Endothelial cell of umbilical vein (primary cell): ENCODE measurements around the gene RNF40. TPM values are rescaled to one million over a fixed set of nuclear protein-coding genes. Genes with fewer than 3 reads are reported as not detected.
A peak's percentile ranks its signal among the peaks of the same experiment; 100 is the strongest.

Experiments
- BruUV-seq: library from RNA; stranded (reverse); fragments of 400-500 nt; replicated peaks from 2 replicates; lab custom pipeline; 2021; lab: Mats Ljungman, UMichigan
- CTCF ChIA-PET: fragments of 300-600, 350-600 bp; sonication (Branson Sonifier 250); formaldehyde crosslinking; loops from one replicate; lab custom pipeline; 2021; ENCODE audit warnings: antibody characterized with exemption, inconsistent platforms; lab: Charles Lee
- POLR2A ChIA-PET: fragments of 300-600, 350-600 bp; sonication (Branson Sonifier 250); formaldehyde crosslinking; loops from one replicate; lab custom pipeline; 2021; ENCODE audit warnings: antibody characterized with exemption, inconsistent platforms; lab: Charles Lee
- DNase-seq: peaks from one replicate; pipeline ENCODE4 v3.0.0-alpha.2; 2011; ENCODE audit warnings: low read depth, low spot score
- FAIRE-seq: peaks from 2 replicates; lab custom pipeline; 2011; peaks lifted over from hg19 to GRCh38; lab: Jason Lieb, UNC
- H2AFZ ChIP-seq: 2 replicates; pipeline ENCODE4 v1.6.0; 2012; ENCODE audit warnings: low read depth, low read length, control low read depth, inconsistent platforms
- H3K27ac ChIP-seq: 2 replicates; pipeline ENCODE4 v1.5.1; 2011; ENCODE audit warnings: low read depth, mild to moderate bottlenecking, control low read depth, low read length, moderate library complexity; ENCODE audit not compliant: insufficient read depth
- H3K27me3 ChIP-seq, 2 experiments: 2 replicates each; pipeline versions ENCODE4 v1.6.0 to v1.6.1; 2011; ENCODE audit warnings: low read length in 2 of 2, mixed read lengths in 1 of 2; ENCODE audit not compliant: control insufficient read depth in 2 of 2, insufficient read depth in 2 of 2
- H3K36me3 ChIP-seq, 2 experiments: 2 replicates in 1 of 2; 3 replicates in 1 of 2; pipeline ENCODE4 v1.5.1; 2011; ENCODE audit warnings: low read length in 2 of 2, mild to moderate bottlenecking in 1 of 2, moderate library complexity in 1 of 2; ENCODE audit not compliant: control insufficient read depth in 2 of 2, insufficient read depth in 2 of 2; ENCODE audit errors: extremely low read depth in 1 of 2
- H3K4me1 ChIP-seq: 3 replicates; pipeline ENCODE4 v1.5.1; 2011; ENCODE audit warnings: mild to moderate bottlenecking, low read length; ENCODE audit not compliant: control insufficient read depth, insufficient read depth; ENCODE audit errors: extremely low read depth
- H3K4me2 ChIP-seq: 2 replicates; pipeline ENCODE4 v1.6.1; 2011; ENCODE audit warnings: low read length, control low read depth, mixed read lengths; ENCODE audit not compliant: insufficient read depth
- H3K4me3 ChIP-seq, 3 experiments: fragments of 200-600 bp in 1 of 3; sonication (generic), shearing (Covaris generic) in 1 of 3; replicated peaks in 1 of 3; 2 replicates each; pipeline ENCODE4 v1.5.1; 2011 to 2016; ENCODE audit warnings: control low read depth in 3 of 3, low read length in 3 of 3, mild to moderate bottlenecking in 2 of 3, inconsistent platforms in 1 of 3, low read depth in 1 of 3, moderate library complexity in 1 of 3; ENCODE audit not compliant: insufficient read depth in 1 of 3
- H3K79me2 ChIP-seq: 2 replicates; pipeline ENCODE4 v1.6.0; 2012; ENCODE audit warnings: low read length, inconsistent platforms; ENCODE audit not compliant: control insufficient read depth, insufficient read depth
- H3K9ac ChIP-seq: replicated peaks from 2 replicates; pipeline ENCODE3; 2011; ENCODE audit warnings: low read length, control low read depth; ENCODE audit not compliant: insufficient read depth; ENCODE audit errors: extremely low read depth
- H3K9me1 ChIP-seq: replicated peaks from 3 replicates; pipeline ENCODE4 v1.6.0; 2011; ENCODE audit warnings: mild to moderate bottlenecking, low read length; ENCODE audit not compliant: control insufficient read depth, insufficient read depth; ENCODE audit errors: extremely low read depth
- H3K9me3 ChIP-seq: replicated peaks from 2 replicates; pipeline ENCODE4 v1.5.1; 2012; ENCODE audit warnings: low read length, inconsistent platforms; ENCODE audit not compliant: control insufficient read depth, insufficient read depth
- H4K20me1 ChIP-seq: replicated peaks from 2 replicates; pipeline ENCODE3; 2011; ENCODE audit warnings: mild to moderate bottlenecking, low read length; ENCODE audit not compliant: control insufficient read depth, insufficient read depth; ENCODE audit errors: extremely low read depth
- CTCF ChIP-seq, 2 donors: IDR thresholded peaks; 1 replicate in 1 of 2; 2 replicates in 1 of 2; pipeline ENCODE4 v1.5.1; 2011; ENCODE audit warnings: low read length in 2 of 2, mild to moderate bottlenecking in 2 of 2, moderate library complexity in 2 of 2, control low read depth in 1 of 2, inconsistent platforms in 1 of 2, low read depth in 1 of 2; ENCODE audit not compliant: insufficient read depth in 1 of 2; ENCODE audit errors: extremely low read depth in 1 of 2
- EZH2 ChIP-seq: IDR thresholded peaks from 2 replicates; pipeline ENCODE4 v1.6.1; 2012; ENCODE audit warnings: borderline replicate concordance, low read depth, mild to moderate bottlenecking, moderate library complexity, low read length, inconsistent platforms; ENCODE audit not compliant: severe bottlenecking
- FOS ChIP-seq: IDR thresholded peaks from 2 replicates; pipeline ENCODE4 v1.6.1; 2011; ENCODE audit warnings: mild to moderate bottlenecking, low read length, moderate library complexity, borderline replicate concordance; ENCODE audit not compliant: insufficient read depth
- GATA2 ChIP-seq: IDR thresholded peaks from 2 replicates; pipeline ENCODE4 v1.7.0; 2011; ENCODE audit warnings: low read depth, mild to moderate bottlenecking, moderate library complexity, mixed read lengths, low read length; ENCODE audit not compliant: insufficient read length, insufficient read depth
- JUN ChIP-seq: IDR thresholded peaks from 2 replicates; pipeline ENCODE4 v1.6.1; 2011; ENCODE audit warnings: borderline replicate concordance, low read depth; ENCODE audit not compliant: insufficient read length, insufficient read depth
- MAX ChIP-seq: IDR thresholded peaks from 2 replicates; pipeline ENCODE4 v1.6.1; 2011; ENCODE audit not compliant: insufficient read depth, insufficient read length
- MYC ChIP-seq: IDR thresholded peaks from one replicate; pipeline ENCODE4 v1.6.1; 2011; ENCODE audit warnings: mild to moderate bottlenecking, low read depth, low read length
- POLR2A ChIP-seq: IDR thresholded peaks from 2 replicates; pipeline ENCODE4 v1.6.1; 2012; ENCODE audit warnings: low read depth, mild to moderate bottlenecking, control low read depth, low read length
- POLR2AphosphoS5 ChIP-seq: IDR thresholded peaks from 2 replicates; pipeline ENCODE4 v1.6.1; 2012; ENCODE audit warnings: low read depth, mild to moderate bottlenecking, control low read depth, low read length, moderate library complexity; ENCODE audit not compliant: insufficient read depth
- dilution Hi-C: fragments of 300-500 bp; cut with MboI; formaldehyde crosslinking; loops from one replicate; pipeline ENCODE4 v1.15.0; 2019; ENCODE audit warnings: low sequenced_read_pairs; ENCODE audit not compliant: extremely low pct_ligation_motif_present
- intact Hi-C: fragments of 100-400 bp; cut with micrococcal nuclease; formaldehyde crosslinking; loops from one replicate; pipeline ENCODE4 v1.10.0; 2022
- polyA plus RNA-seq, 4 experiments: library from polyadenylated mRNA; depleted of rRNA in 3 of 4; stranded (reverse) in 3 of 4; unstranded in 1 of 4; fragments of >200 nt; gene quantifications; 2 replicates each; pipeline versions ENCODE4 v1.2.1 to v1.2.3, GENCODE V29; 2011 to 2012; ENCODE audit warnings: missing spikeins in 1 of 4
- total RNA-seq: library from RNA; stranded (reverse); gene quantifications from 2 replicates; pipeline ENCODE4 v1.2.3, GENCODE V29; 2021

RNF40 gene
- total and polyA plus RNA-seq, 2 donors (not counting 3 experiments of a cell fraction or from before 2014, with no cell fraction given) = 60.5 to 102 TPM

GRCh38 chr16:30805370-30806169, 43.4 kb downstream of the RNF40 start:
- Histone ChIP-seq H3K9me1 (no peaks in the 10 kb centered on the region), H3K4me1 (peaks cover 8% of the 10 kb centered on the region), H2AFZ (peak overlapping the region; percentile 73), H3K9ac (peak overlapping the region; percentile 65), H3K27ac (peak overlapping the region; percentile 18), H3K36me3 (no peaks in the 10 kb centered on the region), H3K27me3 (no peaks in the 10 kb centered on the region), H3K9me3 (no peaks in the 10 kb centered on the region), H3K4me3 (peak overlapping the region; percentile 18 to 57 (median 37)), H3K79me2 (no peaks in the 10 kb centered on the region), H4K20me1 (no peaks in the 10 kb centered on the region), H3K4me2 (peak overlapping the region; percentile 61)
- BruUV-seq = TSS peak; percentile 74
- peak; percentile 74 for DNase-seq
- dilution Hi-C loops (no loop called here), intact Hi-C loops (loop anchor here (1.0 to 2.0 kb wide), 3 partner anchors 9 to 69 kb away; partner anchors contain the start of gene ZNF629)
- CTCF ChIA-PET = interaction anchor here (1.2 to 2.4 kb wide), 7 partner anchors 9 to 96 kb away, joined by 3 to 20 read pairs (median 9); partner anchors contain the start of gene ZNF629
- peak; percentile 88 for FAIRE-seq
- TF ChIP-seq MAX (no peak), POLR2A (peak; percentile 88), EZH2 (no peak), GATA2 (no peak), POLR2AphosphoS5 (peak; percentile 93), FOS (no peak), CTCF (IDR thresholded peaks at IDR 0.05; ENCODE audit: extremely low read depth in 1 of 2, insufficient read depth in 1 of 2, low read depth in 1 of 2, low read length in 2 of 2) (peak in 1 of 2 donors; percentile 3), JUN (no peak), MYC (no peak)
- POLR2A ChIA-PET = interaction anchor here (0.5 to 1.4 kb wide), 5 partner anchors 18 to 147 kb away, joined by 3 to 15 read pairs (median 3); partner anchors contain the start of gene ZNF629
